H1 (cell line): Measurements from ENCODE around the gene CAMTA1.

Experiments used
- CEBPB ChIP-seq: IDR thresholded peaks from 2 replicates; pipeline ENCODE4 v1.6.1; 2012; ENCODE audit warnings: low read depth, low read length
- EZH2 ChIP-seq: fragments of 200-600 bp; sonication (generic); IDR thresholded peaks from 2 replicates; pipeline ENCODE4 v1.7.1; 2012; ENCODE audit warnings: low read depth, mild to moderate bottlenecking, moderate library complexity, low read length, inconsistent platforms; ENCODE audit not compliant: severe bottlenecking
- POLR2A ChIP-seq, 2 experiments: IDR thresholded peaks; 1 replicate in 1 of 2; 2 replicates in 1 of 2; pipeline ENCODE4 v1.6.1; 2011; ENCODE audit warnings: low read depth in 2 of 2, low read length in 2 of 2, mild to moderate bottlenecking in 2 of 2; ENCODE audit errors: control extremely low read depth in 1 of 2
- POLR2AphosphoS5 ChIP-seq: IDR thresholded peaks from 2 replicates; pipeline ENCODE4 v1.6.1; 2011; ENCODE audit warnings: low read depth, low read length
- SRF ChIP-seq: IDR thresholded peaks from 2 replicates; pipeline ENCODE4 v1.6.1; 2011; ENCODE audit warnings: mild to moderate bottlenecking, low read depth, low read length, moderate library complexity
- USF2 ChIP-seq: IDR thresholded peaks from 2 replicates; pipeline ENCODE4 v1.6.1; 2011; ENCODE audit warnings: low read length, improper control_type of control experiment
- TF ChIP-seq, protein P1 (sequence below), 3 experiments: IDR thresholded peaks; 1 replicate in 2 of 3; 2 replicates in 1 of 3; pipeline versions ENCODE4 v1.5.1 to v1.6.1; 2011; ENCODE audit warnings: low read length in 3 of 3, mild to moderate bottlenecking in 3 of 3, inconsistent platforms in 2 of 3, low read depth in 1 of 3, moderate library complexity in 1 of 3; ENCODE audit not compliant: insufficient read depth in 1 of 3; ENCODE audit errors: control extremely low read depth in 1 of 3
- TF ChIP-seq, protein P2 (sequence below): IDR thresholded peaks from 2 replicates; pipeline ENCODE4 v1.6.1; 2012; ENCODE audit warnings: inconsistent platforms

DNA sequence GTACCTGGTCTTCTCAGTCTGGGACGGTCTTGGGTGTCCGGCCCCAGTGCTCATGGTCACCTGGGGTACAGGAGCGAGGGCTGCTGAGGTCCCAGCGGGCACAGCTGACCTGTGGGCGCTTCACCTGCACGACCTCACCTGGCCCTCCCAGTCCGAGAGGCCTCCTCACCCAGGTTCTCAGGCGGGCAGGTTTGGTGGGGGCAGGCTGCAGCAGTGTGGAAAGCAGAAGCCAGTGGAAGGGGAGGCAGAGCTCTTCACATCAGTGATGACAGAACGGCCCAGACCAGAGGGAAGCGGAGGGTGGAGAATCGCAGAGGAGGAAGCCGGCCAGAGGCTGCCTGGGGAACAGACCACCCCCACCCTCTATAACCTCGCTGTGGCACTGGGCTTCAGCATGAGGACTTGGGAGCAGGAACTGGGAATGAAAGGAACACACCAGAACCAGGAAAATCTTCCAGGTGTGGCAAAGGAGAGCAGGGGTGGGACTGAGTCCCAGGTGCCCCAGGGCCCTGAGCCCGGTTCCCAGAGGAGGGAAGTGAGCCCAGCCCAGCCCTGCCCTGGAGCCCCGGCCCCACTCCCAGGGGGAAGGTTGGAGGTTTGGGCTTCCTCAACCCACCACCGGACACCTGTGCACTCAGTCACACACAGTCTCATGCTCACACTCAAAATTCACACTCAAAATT, 720.7 kb downstream of the CAMTA1 start:
- TF ChIP-seq, protein P1, sequence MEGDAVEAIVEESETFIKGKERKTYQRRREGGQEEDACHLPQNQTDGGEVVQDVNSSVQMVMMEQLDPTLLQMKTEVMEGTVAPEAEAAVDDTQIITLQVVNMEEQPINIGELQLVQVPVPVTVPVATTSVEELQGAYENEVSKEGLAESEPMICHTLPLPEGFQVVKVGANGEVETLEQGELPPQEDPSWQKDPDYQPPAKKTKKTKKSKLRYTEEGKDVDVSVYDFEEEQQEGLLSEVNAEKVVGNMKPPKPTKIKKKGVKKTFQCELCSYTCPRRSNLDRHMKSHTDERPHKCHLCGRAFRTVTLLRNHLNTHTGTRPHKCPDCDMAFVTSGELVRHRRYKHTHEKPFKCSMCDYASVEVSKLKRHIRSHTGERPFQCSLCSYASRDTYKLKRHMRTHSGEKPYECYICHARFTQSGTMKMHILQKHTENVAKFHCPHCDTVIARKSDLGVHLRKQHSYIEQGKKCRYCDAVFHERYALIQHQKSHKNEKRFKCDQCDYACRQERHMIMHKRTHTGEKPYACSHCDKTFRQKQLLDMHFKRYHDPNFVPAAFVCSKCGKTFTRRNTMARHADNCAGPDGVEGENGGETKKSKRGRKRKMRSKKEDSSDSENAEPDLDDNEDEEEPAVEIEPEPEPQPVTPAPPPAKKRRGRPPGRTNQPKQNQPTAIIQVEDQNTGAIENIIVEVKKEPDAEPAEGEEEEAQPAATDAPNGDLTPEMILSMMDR (IDR thresholded peaks at IDR 0.05; ENCODE audit: control extremely low read depth in 1 of 3, insufficient read depth in 1 of 3, low read depth in 1 of 3, low read length in 3 of 3), result no peak
- TF ChIP-seq USF2 (no peak), SRF (no peak), EZH2 (no peak), POLR2A (IDR thresholded peaks at IDR 0.05; ENCODE audit: control extremely low read depth in 1 of 2, low read depth in 2 of 2, low read length in 2 of 2) (no peak), POLR2AphosphoS5 (no peak), CEBPB (no peak)
- TF ChIP-seq, protein P2, sequence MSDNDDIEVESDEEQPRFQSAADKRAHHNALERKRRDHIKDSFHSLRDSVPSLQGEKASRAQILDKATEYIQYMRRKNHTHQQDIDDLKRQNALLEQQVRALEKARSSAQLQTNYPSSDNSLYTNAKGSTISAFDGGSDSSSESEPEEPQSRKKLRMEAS, result no peak
